ENCODE data around the gene PLA2G4E.

Gene PLA2G4E

GRCh38 chr15:41974041-41974440 is 46.8 kb downstream of the PLA2G4E start:
- no peak for DNase-seq

DNA sequence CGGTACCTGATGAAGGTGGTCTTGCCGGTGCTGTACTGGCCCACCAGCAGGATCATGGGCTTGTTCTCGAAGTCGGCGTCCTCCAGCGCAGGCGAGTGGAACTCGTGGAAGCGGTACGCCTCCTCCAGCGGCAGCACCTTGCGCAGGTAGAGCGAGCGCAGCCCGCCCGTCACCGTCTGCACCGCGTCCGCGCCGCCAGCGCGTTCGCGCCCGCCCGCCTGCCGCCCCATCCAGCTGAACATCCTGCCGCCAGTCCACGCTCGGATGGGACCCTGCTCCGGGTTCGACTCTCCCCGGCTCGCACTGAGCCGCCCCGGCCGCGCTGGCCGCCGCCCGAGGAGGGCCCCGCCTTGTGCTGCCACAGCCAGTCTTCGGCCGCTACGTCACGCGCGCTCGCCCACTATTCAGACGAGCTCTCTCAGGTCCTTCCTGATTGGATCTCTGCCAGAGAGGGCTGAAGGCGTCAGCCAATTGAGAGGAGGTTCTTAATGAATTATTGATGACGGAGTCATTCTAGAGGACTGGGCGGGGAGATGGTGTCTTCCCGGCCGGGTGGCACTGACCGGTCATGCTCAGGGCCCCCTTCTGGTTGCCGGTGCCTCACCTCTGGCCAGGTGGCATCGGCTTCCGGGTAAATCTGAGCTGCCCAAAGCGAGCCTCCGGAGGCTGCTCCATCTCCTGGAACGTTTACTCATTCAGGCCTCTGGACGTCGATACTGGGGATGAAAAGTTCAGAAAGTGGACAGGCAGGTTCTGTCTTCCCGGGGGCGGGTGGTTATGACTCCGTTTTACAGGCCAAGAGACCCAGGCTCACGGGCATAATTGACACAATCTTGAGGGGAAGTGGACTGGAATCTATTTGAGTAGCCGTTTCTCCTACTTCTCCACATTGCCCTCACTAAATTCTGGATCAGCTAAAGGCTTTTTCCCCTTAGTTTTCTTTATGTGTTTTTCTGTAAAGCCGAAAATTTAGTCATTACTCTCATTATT is 48.3 kb downstream of the PLA2G4E start, which contains the start of gene EHD4:
Gene EHD4 (minus strand): TSS at position 305 of the 990 bp plus-strand sequence. CDS start 63 bp downstream, at position 242.
- DNase-seq = peak; percentile 91

- no peak for DNase-seq
Measured at GRCh38 chr15:41971895-41972252, 49.0 kb downstream of the PLA2G4E start.

DNA sequence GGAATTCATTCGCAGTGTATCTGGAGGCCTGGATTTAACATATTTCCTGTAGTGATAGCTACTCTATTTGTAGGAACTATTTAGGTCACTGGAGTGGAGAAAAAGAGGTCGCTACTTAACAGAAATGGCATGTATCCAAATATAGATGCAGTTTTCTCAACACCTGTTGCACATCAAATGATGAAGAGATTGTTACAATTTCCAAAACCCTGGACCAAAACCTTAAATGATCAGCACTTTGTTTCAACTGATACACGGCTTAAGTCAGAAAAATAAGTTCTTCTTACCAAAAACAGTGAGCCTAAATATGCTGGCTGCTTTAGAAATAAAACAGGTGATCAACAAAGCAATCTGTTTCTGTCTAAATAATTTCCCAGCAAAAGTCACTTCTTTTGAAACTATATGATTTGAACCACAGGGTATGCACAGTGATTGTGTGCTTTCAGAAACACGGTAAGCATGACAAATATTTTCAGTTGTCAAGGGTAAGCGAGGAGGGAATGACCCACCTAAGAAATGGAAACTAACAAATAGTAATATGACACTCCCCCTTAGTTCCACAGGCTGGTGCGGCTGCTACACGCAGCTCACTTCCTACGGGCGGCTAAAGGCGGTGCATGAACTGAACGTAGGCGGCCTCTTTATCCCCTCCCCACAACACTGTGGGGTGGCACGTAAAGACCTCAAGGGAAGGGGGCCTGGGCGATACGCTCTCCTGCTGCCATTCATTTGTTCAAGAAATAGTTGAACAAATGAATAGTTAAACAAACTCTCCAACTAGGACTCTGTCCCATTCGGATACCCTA is 49.5 kb downstream of the PLA2G4E start:
- DNase-seq = peak; percentile 71

- DNase-seq = no peak
Measured at GRCh38 chr15:41970456-41970855, 50.4 kb downstream of the PLA2G4E start.

- DNase-seq = peak; percentile 7
Measured at GRCh38 chr15:41969851-41970431, 50.9 kb downstream of the PLA2G4E start.

GRCh38 chr15:41968701-41969100 is 52.1 kb downstream of the PLA2G4E start:
- no peak for DNase-seq

DNA sequence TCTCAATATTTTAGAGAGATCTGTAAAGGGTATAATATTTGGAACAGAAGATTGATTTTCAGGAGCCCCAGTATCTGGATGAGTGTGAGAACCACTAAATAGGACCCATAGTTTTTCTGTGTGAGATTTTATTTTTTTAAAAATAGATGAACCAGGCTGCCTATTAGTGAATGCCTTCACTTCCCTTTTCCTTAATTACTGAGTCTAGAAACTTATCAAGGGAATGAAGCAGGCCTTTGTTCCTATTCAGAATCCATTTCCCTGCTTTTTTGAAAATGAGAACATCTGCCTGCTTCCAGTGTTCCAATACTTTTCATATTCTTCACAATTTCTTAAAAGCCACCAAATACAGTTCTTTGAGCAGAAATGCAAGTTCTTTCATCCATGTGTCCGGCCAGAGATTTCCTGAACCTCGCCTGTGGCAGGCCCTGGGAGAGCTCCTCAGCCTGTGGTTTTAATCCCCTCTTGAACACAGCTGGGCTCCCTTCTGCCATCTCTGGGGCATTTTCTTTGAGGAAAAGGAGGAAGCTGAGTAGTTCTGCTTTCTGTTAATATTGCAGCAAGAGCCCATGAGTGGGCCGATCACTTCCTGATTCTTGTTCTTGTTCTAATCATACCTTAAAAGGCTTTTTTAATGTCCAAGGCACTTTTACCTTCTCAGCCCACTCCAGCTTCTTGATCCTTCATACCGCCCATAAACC is 53.2 kb downstream of the PLA2G4E start:
- no peak for DNase-seq

- no peak for DNase-seq
Measured at GRCh38 chr15:41966920-41967465, 53.8 kb downstream of the PLA2G4E start.

GRCh38 chr15:41966414-41966812 is 54.4 kb downstream of the PLA2G4E start:
- no peak for DNase-seq

GRCh38 chr15:41965441-41966413 is 55.1 kb downstream of the PLA2G4E start:
- no peak for DNase-seq

- no peak for DNase-seq
Measured at GRCh38 chr15:41961595-41962202, 59.1 kb downstream of the PLA2G4E start.

DNA sequence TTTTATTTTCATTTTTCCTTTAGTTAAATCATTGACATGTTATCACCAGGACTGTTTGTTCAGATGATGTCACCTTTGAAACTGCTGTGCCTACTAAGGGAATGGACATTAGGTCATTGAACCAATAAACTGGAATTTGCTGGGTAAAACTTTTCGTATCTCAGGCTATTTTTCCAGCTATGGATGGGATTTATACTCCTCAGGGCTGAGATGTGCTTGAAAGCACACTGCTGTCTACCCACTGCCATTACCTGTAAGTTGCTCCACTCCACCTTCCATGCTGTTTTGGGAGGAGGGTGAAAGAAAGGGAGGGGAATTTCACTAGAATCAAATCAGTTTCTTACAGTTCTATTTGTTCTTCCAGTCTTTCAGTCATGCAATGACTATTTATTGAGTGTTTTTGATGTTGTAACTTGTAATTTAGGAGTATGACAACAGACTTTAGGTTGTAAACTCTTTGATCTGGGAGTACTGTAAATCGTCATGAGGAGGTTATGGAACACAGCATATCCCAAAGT is 59.8 kb downstream of the PLA2G4E start:
- no peak for DNase-seq

DNA sequence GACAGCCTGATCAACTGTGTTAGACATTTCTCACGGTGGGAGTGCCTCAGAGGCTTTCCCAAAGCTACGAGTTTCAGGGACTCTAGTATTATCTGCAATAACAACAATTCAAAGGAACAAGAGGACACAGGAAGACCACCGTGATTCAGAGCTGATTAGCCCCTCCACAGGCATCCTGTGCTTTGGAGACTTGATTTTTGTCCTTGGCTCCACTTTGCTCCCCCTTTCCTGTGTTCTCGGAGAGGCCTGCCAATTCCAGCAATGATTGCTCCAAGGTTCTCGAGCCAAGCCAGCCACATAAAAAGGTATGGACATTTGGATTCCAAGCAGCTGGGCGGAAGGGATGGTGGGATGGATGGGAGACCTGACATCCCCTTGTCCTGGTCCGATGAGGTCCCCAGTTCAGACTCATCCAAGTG is 62.8 kb downstream of the PLA2G4E start:
- DNase-seq = no peak

DNA sequence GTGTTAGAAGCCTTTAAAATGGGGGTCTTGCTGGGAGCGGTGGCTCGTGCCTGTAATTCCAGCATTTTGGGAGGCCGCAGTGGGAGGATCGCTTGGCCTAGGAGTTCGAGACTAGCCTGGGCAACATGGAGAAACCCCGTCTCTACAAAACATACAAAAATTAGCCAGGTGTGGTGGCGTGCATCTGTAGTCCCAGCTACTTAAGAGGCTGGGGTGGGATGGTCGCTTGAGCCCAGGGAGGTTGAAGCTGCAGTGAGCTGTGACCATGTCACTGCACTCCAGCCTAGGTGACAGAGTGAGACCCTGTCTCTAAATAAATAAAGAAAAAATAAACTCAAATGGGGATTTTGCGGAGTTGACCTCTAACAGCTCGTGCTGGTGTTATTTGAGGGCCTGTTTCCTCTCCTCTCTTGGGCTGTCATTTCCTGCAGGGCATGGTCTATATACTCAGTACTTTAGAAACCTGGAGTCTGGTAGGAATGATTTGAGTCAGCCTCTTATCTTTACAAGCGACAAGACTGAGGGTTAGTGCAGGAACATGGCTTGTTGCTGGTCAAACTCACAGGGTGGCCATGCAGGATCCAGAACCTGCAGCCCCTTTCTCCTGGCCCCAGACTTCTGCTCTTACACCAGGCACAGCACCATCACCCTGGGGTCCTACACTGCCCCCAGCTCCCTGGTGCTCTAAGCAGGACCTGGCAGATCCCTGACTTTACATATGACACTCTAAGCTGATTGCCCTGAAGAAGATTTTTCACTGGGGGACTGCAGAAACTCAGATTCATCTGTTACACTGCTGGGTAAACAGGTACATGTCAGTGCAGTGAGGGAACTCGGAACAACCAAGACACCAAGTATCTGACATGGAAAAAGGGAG is 63.6 kb downstream of the PLA2G4E start:
- DNase-seq = no peak

DNA sequence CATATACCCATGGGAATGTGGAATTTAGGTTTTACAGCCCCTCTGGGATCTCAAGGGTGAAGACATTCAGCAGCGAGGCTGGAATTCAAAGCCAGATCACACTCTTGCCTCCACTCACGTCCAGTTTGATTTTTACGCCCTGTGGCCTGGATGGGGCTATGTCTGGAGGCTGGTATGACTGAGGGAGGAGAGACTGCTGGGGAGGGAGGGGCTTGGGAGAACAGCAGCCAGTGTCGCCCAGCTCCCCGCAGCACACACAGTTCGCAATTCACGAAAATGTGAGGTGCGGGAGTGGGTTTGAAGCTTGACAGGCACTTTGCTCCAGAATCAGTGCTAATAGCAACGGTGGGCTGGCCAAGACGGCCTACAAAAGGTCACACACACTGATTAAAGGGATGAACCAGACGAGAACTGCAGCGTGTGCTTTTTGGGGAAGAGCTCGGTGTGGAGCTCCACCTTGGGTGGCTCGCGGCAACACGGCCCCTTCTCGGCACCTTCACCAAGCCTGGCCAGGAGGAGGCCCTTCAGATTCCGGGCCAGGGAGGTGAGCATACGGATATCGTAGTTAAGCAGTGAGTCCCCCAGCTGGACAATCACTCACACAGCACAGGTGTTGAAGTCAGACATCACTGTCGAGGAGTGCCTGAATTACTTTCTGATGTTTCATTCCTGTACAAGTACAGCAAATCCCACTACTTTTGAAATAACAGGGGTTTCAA is 64.9 kb downstream of the PLA2G4E start:
- no peak for DNase-seq

GRCh38 chr15:41955100-41955499 is 65.7 kb downstream of the PLA2G4E start:
- DNase-seq = no peak

DNA sequence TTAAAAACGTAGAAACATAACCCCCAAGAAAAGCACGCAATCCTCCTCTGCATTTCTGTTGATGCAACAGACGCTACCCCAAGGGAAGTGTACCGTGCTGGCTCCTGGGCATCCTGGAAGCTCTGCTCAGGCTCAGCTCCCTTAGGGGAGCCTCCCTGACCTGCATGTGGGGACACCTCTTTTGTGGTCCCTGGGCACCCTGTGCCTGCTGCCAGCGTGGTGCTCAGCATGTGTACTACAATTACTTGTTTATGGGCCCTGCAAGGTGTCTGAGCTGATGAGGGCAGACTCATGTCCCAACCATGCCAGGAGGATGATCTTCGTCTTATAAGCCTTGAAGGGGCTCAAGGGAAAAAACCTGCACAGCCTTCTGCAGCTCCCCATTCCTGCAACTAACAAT is 66.8 kb downstream of the PLA2G4E start:
- no peak for DNase-seq

All from activated CD4-positive, alpha-beta T cell treated with anti-CD3 and anti-CD28 coated beads, Interleukin-2, amount 50 U/mL, for 1 hour (primary cell).